Head of caudate nucleus (tissue), 42 donors: ENCODE data around the gene UPF2.
"Not testable (repeated sequence)": the region's sequence is repeated elsewhere in the genome, so short reads cannot be mapped to it uniquely, and the experiment has no call there.

ENCODE experiments used
- DNase-seq, 42 donors: peaks; one replicate each; pipeline versions ENCODE4 v3.0.0 to v3.0.0-alpha.2; 2020 to 2021; ENCODE audit warnings: mixed read lengths in 7 of 42
- intact Hi-C: fragments of 100-400 bp; cut with DNase I; formaldehyde crosslinking; loops from one replicate; pipeline ENCODE4 v1.15.0; 2022

The UPF2 gene, protein sequence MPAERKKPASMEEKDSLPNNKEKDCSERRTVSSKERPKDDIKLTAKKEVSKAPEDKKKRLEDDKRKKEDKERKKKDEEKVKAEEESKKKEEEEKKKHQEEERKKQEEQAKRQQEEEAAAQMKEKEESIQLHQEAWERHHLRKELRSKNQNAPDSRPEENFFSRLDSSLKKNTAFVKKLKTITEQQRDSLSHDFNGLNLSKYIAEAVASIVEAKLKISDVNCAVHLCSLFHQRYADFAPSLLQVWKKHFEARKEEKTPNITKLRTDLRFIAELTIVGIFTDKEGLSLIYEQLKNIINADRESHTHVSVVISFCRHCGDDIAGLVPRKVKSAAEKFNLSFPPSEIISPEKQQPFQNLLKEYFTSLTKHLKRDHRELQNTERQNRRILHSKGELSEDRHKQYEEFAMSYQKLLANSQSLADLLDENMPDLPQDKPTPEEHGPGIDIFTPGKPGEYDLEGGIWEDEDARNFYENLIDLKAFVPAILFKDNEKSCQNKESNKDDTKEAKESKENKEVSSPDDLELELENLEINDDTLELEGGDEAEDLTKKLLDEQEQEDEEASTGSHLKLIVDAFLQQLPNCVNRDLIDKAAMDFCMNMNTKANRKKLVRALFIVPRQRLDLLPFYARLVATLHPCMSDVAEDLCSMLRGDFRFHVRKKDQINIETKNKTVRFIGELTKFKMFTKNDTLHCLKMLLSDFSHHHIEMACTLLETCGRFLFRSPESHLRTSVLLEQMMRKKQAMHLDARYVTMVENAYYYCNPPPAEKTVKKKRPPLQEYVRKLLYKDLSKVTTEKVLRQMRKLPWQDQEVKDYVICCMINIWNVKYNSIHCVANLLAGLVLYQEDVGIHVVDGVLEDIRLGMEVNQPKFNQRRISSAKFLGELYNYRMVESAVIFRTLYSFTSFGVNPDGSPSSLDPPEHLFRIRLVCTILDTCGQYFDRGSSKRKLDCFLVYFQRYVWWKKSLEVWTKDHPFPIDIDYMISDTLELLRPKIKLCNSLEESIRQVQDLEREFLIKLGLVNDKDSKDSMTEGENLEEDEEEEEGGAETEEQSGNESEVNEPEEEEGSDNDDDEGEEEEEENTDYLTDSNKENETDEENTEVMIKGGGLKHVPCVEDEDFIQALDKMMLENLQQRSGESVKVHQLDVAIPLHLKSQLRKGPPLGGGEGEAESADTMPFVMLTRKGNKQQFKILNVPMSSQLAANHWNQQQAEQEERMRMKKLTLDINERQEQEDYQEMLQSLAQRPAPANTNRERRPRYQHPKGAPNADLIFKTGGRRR

DNA sequence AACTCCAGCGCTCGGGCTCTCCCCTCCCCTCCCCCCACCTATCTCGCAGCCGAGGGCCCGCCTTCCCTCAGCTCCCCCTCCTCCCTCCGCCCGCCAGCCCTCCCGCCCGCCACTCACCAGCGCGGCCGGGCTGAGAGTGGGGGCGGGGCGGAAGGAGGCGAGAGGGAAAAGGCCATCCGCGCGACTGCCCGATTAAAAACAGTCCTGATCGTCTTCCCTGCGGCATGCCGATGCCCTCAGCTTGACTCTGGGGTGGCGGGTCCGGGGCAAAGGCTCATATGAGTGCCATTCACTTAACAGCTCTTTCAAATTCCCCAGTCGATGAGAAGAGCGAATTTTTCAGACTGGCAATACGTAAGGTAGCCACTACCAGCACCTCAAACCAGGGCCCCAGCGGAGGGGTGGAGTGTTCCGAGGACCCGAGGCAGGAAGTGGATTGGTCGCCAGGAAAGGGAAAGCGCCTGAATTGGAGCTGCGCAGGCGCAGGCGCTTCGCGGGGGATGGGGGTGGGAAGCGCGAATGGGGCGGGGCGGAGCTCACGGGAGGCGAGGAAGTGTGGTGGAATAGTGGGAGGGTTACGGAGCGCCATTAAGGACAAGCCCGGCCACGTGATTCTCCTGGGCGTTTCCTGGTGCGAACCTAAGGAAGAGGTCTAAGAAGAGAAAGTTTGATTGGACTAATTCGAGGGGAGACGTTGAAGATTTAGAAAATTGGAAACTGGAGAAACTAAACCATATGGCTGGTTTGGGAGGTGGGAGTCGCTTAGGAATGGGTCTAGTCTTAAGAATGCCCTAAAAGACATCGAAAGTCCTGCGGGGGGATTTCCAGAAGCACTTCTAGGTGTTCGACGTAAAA, at the start of gene UPF2:
Gene UPF2, minus strand, starts transcription at position 13 of the 855 bp plus-strand sequence. CDS start 7,386 bp downstream, outside the sequence.
- peak; percentile 95 to 99 (median 98) for DNase-seq
- intact Hi-C loops, result loop anchor here (10.0 kb wide), 1 partner anchor 152 kb away; the partner anchor contains the start of genes CDC123 and NUDT5

DNA sequence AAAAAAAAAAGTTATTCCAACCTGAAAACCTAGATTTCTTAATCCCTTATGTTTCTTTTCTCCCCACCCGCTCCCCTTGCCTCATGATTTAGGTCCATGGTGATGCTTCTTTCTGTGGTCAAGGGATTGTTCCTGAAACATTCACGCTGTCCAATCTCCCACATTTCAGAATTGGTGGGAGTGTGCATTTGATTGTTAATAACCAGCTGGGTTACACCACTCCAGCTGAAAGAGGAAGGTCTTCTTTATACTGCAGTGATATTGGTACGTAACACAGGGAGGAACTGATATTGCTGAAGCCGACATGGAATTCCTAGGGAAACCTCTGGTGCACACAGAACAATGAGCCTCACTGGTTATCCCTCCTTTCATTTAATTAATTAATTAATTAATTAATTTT, 48.8 kb upstream of the UPF2 start:
- intact Hi-C loops, result no loop called here
- DNase-seq, result no peak

DNA sequence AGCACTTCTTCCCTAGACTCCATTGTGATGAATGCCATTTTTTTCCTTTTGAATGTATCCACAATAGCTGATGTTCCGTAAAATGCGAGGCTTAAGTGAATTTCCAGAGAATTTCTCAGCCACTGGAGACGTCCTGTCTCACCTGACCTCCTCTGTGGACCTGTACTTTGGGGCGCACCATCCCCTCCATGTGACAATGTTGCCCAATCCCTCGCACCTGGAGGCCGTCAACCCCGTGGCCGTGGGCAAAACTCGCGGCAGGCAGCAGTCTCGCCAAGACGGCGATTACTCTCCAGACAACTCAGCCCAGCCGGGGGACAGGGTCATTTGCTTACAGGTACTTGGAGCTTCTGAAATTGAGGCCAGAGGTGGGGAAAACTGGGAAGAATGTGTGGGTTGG, 46.3 kb upstream of the UPF2 start:
- intact Hi-C loops, result no loop called here

DNA sequence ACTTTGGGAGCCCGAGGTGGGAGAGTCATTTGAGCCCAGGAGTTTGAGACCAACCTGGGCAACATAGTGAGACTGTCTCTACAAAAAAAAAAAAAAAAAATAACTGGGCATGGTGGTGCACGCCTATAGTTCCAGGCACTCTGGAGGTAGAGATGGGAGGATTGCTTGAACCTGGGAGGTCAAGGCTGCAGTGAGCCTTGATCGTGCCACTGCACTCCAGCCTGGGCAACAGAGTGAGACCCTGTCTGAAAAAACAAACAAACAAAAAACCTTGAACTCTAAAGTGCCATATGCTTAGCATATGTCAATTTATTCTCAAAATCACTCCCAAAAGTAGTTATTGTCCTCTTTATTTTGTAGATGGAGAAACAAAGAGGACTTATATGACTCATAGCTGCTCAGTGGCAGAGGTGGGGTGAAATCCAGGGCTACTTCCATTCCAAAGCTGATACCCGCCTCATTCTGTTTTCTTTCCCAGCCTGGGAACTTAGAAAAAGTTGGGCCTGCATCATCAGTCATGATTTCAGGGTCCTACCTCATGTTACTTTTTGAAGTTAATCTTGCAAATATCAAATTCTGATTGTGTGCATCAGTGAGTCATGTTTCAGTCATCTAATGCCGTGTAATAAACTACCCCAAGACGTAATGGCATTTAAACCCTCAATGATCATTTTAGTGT, 39.4 kb upstream of the UPF2 start:
- intact Hi-C loops, result no loop called here

More for the DNA sequence above, 46.3 kb upstream of the UPF2 start:
- no peak for DNase-seq

DNA sequence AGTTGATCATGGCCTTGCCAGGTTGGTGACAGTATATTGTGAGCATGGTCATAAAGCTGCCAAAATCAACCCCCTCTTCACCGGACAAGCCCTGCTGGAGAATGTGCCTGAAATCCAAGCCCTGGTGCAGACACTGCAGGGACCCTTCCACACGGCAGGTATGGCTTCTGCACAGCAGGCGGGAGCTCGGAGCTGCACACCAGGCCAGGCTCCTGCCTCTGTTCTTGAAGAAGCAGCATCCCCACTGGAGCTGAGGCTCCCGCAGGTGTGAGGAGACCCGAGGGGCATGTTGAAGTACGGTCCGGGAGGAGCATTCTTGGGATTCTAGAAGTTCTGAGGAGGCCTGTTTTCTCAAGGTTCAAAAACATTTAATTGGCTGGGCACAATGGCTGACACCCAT, 38.9 kb upstream of the UPF2 start:
- DNase-seq, result no peak
- intact Hi-C loops, result no loop called here

More for the DNA sequence above, 39.4 kb upstream of the UPF2 start:
- no peak for DNase-seq

DNA sequence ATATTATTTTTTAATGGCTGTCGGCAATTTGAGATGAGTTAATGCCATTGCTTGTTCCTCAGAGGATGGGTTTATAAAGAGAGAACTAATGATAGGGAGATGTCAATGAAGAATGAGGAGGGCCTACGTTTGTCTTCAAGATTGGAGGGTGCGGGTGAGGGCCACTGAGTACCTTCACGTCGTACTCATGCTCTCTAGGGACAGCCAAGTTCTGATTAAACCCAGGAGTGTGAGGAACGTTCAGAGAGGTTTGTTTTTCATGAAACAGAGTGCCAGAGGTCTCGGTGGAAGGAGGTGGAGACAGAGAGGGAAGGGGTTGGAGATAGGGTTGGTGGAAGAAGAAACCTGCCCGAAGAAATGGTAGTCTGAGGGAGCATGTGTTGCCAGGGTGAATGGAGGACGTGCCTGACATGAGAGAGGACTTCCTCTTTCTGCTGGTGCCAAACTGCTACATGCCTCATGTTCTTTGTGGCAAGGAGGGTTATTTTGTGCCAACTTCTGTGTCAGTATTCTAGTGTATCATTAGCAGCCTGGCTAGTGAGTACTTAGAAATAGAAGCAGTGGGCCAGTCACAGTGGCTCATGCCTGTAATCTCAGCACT, 35.1 kb upstream of the UPF2 start:
- peak in 4 of 42 donors; percentile 11 to 21 (median 13) for DNase-seq
- intact Hi-C loops, result no loop called here

DNA sequence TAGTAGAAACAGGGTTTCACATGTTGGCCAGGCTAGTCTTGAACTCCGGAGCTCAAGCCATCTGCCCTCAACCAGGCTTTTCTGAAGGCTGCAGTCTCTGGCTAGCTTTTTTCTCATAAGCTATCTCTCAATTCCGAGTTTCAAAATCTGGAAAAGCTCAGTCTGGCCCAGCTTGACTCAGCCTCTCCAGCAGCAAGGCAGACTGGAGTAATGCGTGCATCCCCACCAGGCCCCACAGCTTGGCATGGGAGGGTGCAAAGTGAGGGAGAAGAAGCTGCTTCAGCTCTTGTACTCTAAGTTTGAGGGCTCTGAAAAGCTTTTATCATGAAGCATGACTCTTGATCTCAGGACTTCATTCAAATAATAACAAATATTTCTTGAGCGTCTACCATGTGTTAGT, 30.9 kb upstream of the UPF2 start:
- DNase-seq, result no peak
- intact Hi-C loops, result no loop called here

DNA sequence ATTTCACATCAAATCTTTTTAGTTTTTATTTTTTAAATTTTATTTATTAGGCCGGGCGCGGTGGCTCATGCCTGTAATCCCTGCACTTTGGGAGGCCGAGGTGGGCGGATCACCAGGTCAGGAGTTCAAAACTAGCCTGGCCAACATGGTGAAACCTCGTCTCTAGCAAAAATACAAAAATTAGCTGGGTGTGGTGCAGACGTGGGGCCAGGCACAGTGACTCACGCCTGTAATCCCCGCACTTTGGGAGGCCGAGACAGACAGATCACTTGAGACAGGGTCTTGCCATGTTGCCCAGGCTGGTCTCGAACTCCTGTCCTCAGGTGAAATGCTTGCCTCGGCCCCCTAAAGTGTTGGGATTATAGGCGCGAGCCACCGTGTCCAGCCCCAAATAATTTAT, 28.8 kb upstream of the UPF2 start:
- intact Hi-C loops, DNase-seq: not testable (repeated sequence)

DNA sequence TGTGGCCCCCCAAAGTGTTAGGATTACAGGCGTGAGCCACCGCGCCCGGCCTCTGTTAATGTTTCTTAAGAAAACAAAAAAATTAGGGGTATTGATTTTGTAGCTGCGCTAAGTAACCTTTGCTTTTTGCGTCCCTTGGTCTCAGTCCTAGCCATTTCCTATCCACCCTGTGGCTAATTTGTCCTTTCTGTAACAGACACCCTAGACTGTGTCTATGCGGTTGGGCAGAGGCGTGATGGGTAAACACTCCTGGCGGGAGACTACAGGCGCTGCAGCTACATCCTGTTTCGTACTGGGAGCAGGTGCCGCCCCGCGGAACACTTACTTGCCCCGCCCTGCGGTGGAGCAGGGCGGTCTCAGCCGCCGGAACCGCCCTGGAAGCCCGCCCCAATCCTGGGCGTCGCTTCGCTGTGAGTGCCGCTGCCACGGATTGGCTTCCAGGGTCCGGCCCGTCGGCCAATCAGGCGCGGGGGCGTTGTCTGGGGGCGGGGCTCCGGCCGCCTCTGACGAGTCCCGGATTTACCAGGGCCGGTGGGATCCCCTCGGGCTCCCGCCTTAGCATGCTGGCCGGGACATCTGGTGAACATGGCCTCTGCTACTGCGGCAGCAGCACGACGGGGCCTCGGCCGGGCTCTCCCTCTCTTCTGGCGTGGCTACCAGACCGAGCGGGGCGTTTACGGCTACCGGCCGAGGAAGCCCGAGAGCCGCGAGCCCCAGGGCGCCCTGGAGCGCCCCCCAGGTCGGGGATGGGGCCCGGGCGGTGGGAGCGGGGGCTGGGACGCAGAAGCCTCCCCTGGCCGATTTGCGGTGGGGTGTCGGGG, 26.1 kb upstream of the UPF2 start, which contains the start of gene DHTKD1:
Gene DHTKD1, plus strand, starts transcription at position 506 of the 821 bp plus-strand sequence. Its CDS starts 80 bp downstream, at position 586.
- peak; percentile 93 to 100 (median 99) for DNase-seq
- intact Hi-C loops, result no loop called here

DNA sequence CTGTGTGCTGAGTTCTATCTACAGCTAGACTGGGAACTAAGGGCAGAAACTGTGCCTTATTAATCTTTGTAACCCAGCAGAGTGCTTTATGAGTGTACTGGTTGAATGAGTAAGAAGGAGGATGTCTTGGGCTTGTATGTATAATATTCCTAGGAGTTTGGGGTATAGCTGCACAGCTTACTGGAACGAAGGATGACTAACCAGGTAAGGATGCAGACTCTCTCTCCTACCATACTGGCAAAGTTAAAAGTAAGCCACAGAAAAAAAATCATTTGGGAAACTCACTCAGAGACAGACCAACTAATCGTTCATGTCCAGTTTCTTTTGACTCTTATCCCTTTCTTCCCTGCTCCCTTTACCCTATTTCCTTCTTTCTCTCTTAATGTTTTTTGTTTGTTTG, 24.7 kb upstream of the UPF2 start:
- no peak for DNase-seq
- intact Hi-C loops, result no loop called here

DNA sequence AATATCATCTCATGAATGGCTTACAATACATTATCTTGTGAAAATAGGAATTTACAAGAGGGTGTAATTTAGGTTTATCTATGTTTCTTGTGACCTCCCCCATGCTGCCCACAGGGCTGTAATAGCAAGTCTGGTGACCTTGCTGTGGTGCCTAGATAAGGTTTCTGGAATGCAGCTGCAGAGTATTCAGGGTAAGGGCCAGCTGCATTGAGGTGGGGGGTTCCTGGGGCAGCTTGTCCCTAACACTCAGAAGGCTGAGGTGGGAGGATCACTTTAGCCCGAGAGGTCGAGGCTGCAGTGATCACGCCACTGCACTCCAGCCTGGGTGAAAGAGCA, 20.8 kb upstream of the UPF2 start:
- intact Hi-C loops, result no loop called here
- no peak for DNase-seq

DNA sequence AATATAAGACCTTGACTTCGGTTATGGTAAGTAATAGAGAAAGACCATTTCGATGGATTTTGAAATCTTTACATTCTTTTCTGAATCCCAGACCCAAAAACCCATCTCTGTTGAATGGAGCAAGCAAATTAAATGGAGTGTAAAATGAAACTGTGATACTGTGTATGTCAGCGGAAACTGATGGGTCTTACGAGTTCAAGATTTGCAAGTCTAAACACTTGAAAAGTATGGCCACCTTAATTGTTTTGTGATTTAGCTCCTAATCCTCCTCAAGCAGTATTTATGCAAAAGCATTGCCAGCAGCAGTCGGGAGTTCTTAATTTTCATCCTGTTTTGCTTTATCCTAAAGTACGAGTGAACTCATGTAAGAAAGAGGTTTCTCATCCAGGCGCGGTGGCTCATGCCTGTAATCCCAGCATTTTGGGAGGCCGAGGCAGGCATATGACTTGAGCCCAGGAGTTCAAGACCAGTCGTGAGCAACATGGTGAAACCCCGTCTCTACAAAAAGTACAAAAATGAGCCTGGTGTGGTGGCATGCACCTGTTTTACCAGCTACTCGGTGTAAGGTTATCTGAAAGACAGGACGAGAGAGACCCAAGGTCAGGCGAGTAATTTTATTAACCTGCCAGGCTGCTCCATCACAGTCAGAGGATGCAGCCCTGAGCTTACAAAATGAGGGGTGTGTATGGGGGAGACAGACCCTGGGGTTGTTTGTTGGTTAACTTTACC, 20.3 kb upstream of the UPF2 start:
- DNase-seq, result no peak
- intact Hi-C loops, result no loop called here

DNA sequence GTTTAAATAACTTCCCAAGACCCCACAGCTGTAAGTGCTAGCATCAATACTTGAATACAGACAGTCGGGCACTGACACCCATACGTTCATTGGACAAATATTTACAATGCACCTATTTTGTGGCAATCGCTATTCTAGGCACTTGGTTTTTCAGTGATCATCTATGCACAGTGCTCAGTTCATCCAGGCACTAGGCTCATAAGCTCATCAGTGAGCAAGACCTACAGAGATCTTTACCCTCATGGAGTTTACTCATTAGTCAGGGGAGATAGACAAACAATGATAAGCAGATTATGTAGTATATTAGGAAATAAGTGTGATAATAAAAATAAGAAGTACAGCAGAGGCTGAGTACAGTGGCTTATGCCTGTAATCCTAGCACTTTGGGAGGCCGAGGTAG, 18.5 kb upstream of the UPF2 start:
- intact Hi-C loops, result no loop called here
- no peak for DNase-seq

DNA sequence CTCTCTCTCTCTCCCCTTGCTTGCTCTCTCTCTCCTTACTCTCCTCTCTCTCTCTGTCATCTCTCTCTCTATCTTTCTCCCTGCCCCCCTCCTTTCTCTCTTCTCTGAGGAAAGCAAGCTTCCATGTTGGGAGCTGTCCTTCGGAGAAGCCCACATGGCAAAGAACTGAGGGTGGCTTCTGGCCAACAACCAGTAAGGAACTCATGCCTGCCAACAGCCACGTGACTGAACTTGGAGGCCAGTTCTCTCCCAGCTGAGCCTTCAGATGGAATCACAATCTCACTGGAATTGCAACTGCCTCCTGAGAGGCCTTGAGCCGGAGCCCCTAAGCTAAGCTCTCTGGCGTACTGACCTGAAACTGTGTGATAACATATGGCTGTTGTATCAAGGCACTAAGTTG, 14.1 kb upstream of the UPF2 start:
- no peak for DNase-seq
- intact Hi-C loops, result no loop called here

DNA sequence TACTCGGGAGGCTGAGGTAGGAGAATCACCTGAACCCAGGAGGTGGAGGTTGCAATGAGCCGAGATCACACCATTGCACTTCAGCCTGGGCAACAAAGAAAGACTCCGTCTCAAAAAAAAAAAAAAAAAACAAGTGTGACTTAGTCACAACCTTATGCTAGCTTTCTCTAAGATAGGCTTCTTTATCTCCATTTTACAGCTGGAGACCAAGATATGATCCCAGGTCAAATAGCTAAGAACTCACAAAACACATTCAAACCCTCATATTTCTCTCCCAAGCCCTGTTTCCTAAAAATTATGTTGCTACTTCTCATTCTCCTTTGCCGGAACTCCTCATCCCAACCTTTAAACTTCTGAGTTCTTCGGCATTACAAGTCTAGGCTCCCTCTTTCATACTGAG, 13.1 kb upstream of the UPF2 start:
- intact Hi-C loops, result no loop called here

DNA sequence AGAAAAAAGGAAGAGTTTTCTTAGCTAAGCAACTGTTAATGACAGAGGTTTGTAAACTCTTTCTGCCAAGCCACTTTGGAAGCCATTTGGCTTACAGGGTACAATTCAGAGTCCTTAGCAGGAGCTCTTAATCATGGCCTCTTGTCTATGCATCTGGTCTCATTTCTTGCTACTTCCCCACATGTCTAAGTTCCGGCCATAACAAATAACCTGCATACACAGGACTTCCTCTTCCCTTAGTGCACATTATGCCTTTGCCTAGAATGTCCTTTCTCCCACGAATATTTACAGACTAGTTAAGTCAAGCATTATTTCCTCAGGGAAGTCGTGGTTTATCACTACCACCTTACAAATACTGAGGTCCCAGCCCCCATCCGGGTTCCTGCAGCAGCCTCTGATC, 8.6 kb upstream of the UPF2 start:
- DNase-seq, result no peak
- intact Hi-C loops, result no loop called here

More for the DNA sequence above, 13.1 kb upstream of the UPF2 start:
- DNase-seq, result no peak
